ENCODE data around the gene PASK.

DNA sequence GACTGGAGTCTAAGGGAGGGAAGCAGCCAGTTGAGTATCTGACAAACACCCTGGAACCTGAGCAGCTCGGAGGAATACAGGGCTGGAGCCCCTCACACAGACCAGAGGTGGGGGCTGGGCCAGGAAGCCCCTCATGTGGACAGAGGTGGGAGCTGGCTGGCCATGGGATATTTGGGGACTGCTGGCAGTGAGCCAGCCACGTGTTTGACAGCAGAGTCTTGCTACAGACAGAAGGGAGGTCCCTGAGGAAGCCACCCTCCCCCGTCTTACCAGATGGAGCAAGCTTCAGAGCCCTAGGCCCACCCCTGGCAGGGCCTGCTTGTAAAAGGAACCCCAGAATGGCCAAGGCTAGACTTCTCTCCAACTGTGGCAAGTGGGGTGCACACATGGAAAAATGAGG lies 43.6 kb downstream of the PASK start:
- TF ChIP-seq, protein P1, sequence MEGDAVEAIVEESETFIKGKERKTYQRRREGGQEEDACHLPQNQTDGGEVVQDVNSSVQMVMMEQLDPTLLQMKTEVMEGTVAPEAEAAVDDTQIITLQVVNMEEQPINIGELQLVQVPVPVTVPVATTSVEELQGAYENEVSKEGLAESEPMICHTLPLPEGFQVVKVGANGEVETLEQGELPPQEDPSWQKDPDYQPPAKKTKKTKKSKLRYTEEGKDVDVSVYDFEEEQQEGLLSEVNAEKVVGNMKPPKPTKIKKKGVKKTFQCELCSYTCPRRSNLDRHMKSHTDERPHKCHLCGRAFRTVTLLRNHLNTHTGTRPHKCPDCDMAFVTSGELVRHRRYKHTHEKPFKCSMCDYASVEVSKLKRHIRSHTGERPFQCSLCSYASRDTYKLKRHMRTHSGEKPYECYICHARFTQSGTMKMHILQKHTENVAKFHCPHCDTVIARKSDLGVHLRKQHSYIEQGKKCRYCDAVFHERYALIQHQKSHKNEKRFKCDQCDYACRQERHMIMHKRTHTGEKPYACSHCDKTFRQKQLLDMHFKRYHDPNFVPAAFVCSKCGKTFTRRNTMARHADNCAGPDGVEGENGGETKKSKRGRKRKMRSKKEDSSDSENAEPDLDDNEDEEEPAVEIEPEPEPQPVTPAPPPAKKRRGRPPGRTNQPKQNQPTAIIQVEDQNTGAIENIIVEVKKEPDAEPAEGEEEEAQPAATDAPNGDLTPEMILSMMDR (conservative IDR thresholded peaks at IDR 0.05; ENCODE audit: low read depth, low read length), result no peak
- TF ChIP-seq MXI1 (IDR thresholded peaks at IDR 0.05; ENCODE audit: borderline replicate concordance, low read depth, low read length) (no peak), MAZ (IDR thresholded peaks at IDR 0.05; ENCODE audit: borderline replicate concordance, low read depth, low read length) (no peak), POLR2A (IDR thresholded peaks at IDR 0.05; ENCODE audit: low read depth, low read length) (no peak), RAD21 (IDR thresholded peaks at IDR 0.05; ENCODE audit: low read length) (no peak), RCOR1 (IDR thresholded peaks at IDR 0.05; ENCODE audit: insufficient replicate concordance, low read length) (no peak), SMC3 (IDR thresholded peaks at IDR 0.05; ENCODE audit: low read depth, low read length) (no peak)
- TF ChIP-seq, protein P2, sequence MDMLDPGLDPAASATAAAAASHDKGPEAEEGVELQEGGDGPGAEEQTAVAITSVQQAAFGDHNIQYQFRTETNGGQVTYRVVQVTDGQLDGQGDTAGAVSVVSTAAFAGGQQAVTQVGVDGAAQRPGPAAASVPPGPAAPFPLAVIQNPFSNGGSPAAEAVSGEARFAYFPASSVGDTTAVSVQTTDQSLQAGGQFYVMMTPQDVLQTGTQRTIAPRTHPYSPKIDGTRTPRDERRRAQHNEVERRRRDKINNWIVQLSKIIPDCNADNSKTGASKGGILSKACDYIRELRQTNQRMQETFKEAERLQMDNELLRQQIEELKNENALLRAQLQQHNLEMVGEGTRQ (IDR thresholded peaks at IDR 0.05; ENCODE audit: low read depth, low read length), result no peak
- TF ChIP-seq, protein P3, sequence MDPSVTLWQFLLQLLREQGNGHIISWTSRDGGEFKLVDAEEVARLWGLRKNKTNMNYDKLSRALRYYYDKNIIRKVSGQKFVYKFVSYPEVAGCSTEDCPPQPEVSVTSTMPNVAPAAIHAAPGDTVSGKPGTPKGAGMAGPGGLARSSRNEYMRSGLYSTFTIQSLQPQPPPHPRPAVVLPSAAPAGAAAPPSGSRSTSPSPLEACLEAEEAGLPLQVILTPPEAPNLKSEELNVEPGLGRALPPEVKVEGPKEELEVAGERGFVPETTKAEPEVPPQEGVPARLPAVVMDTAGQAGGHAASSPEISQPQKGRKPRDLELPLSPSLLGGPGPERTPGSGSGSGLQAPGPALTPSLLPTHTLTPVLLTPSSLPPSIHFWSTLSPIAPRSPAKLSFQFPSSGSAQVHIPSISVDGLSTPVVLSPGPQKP (IDR thresholded peaks at IDR 0.05; ENCODE audit: borderline replicate concordance, low read depth, low read length), result no peak

Measured in IMR-90 (cell line).